Measurements from ENCODE around the gene FAM120A. TPM values are rescaled to one million over a fixed set of nuclear protein-coding genes. Genes with fewer than 3 reads are reported as not detected.

Gene FAM120A
- total RNA-seq, 1 experiment from 2014 or later: 89.6 TPM

GRCh38 chr9:93440896-93441580 is 10.4 kb upstream of the FAM120A start:
- intact Hi-C loops (cut with micrococcal nuclease): no loop called here
- Histone ChIP-seq H4K20me1 (ENCODE audit: low read length) (no peaks in the 10 kb centered on the region), H3K36me3 (ENCODE audit: low read depth, low read length) (no peaks in the 10 kb centered on the region), H3K9ac (ENCODE audit: low read length) (no peak overlapping the region), H3K9me2 (replicated peaks; ENCODE audit: low read length) (no peaks in the 10 kb centered on the region), H3K27me3 (ENCODE audit: low read length) (no peaks in the 10 kb centered on the region), H3K4me3 (ENCODE audit: low read length) (no peak overlapping the region), H3K4me2 (ENCODE audit: low read length) (no peak overlapping the region), H3K9me3 (ENCODE audit: low read length) (no peaks in the 10 kb centered on the region), H3K27ac (ENCODE audit: low read length) (no peak overlapping the region), H3K4me1 (ENCODE audit: insufficient read depth, low read length) (no peaks in the 10 kb centered on the region), H3F3A (ENCODE audit: low read length, unreplicated experiment) (no peaks in the 10 kb centered on the region), H3K79me2 (ENCODE audit: low read length) (no peaks in the 10 kb centered on the region), H2AFZ (ENCODE audit: low read length) (no peak overlapping the region)
- no peak for TF ChIP-seq EZH2 (IDR thresholded peaks at IDR 0.05; ENCODE audit: low read length, unreplicated experiment)
- no TSS peak for BruUV-seq (replicated peaks)
- ChIA-PET CTCF (no interaction called here), POLR2A (ENCODE audit: unreplicated experiment) (no interaction called here)
- DNase-seq: no peak
- no peak for ATAC-seq

- Histone ChIP-seq H3K4me2 (ENCODE audit: low read length) (no peak overlapping the region), H3K4me3 (ENCODE audit: low read length) (no peak overlapping the region), H2AFZ (ENCODE audit: low read length) (no peak overlapping the region), H3K9me3 (ENCODE audit: low read length) (no peaks in the 10 kb centered on the region), H3K9me2 (replicated peaks; ENCODE audit: low read length) (no peaks in the 10 kb centered on the region), H3K36me3 (ENCODE audit: low read depth, low read length) (peaks cover 12% of the 10 kb centered on the region), H3K79me2 (ENCODE audit: low read length) (peaks cover 17% of the 10 kb centered on the region), H3K27me3 (ENCODE audit: low read length) (no peaks in the 10 kb centered on the region), H3F3A (ENCODE audit: low read length, unreplicated experiment) (no peaks in the 10 kb centered on the region), H4K20me1 (ENCODE audit: low read length) (no peaks in the 10 kb centered on the region), H3K27ac (ENCODE audit: low read length) (no peak overlapping the region), H3K4me1 (ENCODE audit: insufficient read depth, low read length) (no peaks in the 10 kb centered on the region), H3K9ac (ENCODE audit: low read length) (no peak overlapping the region)
- intact Hi-C loops (cut with micrococcal nuclease): no loop called here
- TF ChIP-seq CTCF (conservative IDR thresholded peaks at IDR 0.05; ENCODE audit: low read depth, low read length) (no peak), EZH2phosphoT487 (IDR thresholded peaks at IDR 0.05; ENCODE audit: borderline replicate concordance, low read length) (no peak), EZH2 (IDR thresholded peaks at IDR 0.05; ENCODE audit: low read length, unreplicated experiment) (no peak)
- DNase-seq: no peak
- no peak for ATAC-seq
- ChIA-PET POLR2A (ENCODE audit: unreplicated experiment) (no interaction called here), CTCF (no interaction called here)
- BruUV-seq (replicated peaks): no TSS peak
Measured at GRCh38 chr9:93446073-93446472, 5.4 kb upstream of the FAM120A start.

GRCh38 chr9:93447655-93448054 is 3.8 kb upstream of the FAM120A start:
- peaks cover 12% of the 10 kb centered on the region for H3K36me3 ChIP-seq (ENCODE audit: low read depth, low read length)
- DNase-seq: no peak
- no peak overlapping the region for H3K27ac ChIP-seq (ENCODE audit: low read length)
- intact Hi-C loops (cut with micrococcal nuclease): no loop called here
- H3K9me2 ChIP-seq (replicated peaks; ENCODE audit: low read length): no peaks in the 10 kb centered on the region
- no peak overlapping the region for H3K9ac ChIP-seq (ENCODE audit: low read length)
- H3K79me2 ChIP-seq (ENCODE audit: low read length): peaks cover 27% of the 10 kb centered on the region
- H2AFZ ChIP-seq (ENCODE audit: low read length): no peak overlapping the region
- H3K4me2 ChIP-seq (ENCODE audit: low read length): no peak overlapping the region
- no peaks in the 10 kb centered on the region for H4K20me1 ChIP-seq (ENCODE audit: low read length)
- ChIA-PET CTCF (no interaction called here), POLR2A (ENCODE audit: unreplicated experiment) (no interaction called here)
- no peaks in the 10 kb centered on the region for H3K4me1 ChIP-seq (ENCODE audit: insufficient read depth, low read length)
- no TSS peak for BruUV-seq (replicated peaks)
- TF ChIP-seq EZH2 (IDR thresholded peaks at IDR 0.05; ENCODE audit: low read length, unreplicated experiment): no peak
- no peak for TF ChIP-seq CTCF (conservative IDR thresholded peaks at IDR 0.05; ENCODE audit: low read depth, low read length)
- no peak for TF ChIP-seq EZH2phosphoT487 (IDR thresholded peaks at IDR 0.05; ENCODE audit: borderline replicate concordance, low read length)
- no peaks in the 10 kb centered on the region for H3F3A ChIP-seq (ENCODE audit: low read length, unreplicated experiment)
- H3K9me3 ChIP-seq (ENCODE audit: low read length): no peaks in the 10 kb centered on the region
- no peaks in the 10 kb centered on the region for H3K27me3 ChIP-seq (ENCODE audit: low read length)
- ATAC-seq: no peak
- no peak overlapping the region for H3K4me3 ChIP-seq (ENCODE audit: low read length)

Measured in PC-3 (cell line).